Measurements from ENCODE around the gene DNMT1.

DNMT1 gene

DNA sequence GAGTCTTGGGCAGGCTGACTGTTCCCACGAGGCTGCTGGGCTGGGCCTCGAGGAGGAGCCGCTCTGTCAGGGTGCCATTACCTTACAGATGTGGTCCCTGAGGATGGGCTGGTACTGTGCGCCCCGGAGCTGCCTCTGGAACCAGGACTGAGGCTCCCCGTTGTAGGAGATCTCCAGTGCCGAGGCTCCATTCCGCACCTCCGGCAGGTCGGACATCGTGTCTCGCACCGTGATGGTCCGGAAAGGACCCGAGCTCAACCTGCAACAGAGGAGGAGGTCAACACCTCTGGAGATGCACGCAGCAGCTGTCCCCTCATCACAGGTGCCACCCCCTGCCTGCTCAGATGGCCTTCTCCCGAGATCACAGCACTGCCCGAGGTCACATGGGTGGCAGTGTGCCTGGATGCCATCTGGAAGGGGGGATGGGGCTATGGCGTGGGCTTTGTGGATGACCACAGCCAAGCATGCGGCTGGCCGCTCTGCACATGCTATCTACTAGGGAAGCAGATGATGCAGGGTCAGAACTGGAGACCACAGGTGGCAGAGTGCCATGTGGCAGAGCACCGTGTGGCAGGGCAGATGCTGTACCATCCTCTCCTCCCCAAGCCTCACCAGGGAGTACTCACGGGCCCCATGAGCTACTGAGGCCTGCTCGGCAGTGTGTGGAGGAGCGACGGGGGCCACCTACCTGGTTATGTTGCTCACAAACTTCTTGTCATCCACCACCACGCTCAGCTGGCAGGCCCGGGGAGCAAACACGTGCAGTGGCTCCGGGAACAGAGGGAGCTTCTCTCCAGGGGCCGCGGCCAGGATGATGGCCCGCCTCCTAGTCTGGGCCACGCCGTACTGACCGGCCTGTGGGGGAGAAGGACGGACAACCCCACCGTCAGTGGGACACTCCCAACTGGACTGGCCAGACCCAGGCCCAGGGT, 56.7 kb downstream of the DNMT1 start:
- FAIRE-seq, result no peak

DNA sequence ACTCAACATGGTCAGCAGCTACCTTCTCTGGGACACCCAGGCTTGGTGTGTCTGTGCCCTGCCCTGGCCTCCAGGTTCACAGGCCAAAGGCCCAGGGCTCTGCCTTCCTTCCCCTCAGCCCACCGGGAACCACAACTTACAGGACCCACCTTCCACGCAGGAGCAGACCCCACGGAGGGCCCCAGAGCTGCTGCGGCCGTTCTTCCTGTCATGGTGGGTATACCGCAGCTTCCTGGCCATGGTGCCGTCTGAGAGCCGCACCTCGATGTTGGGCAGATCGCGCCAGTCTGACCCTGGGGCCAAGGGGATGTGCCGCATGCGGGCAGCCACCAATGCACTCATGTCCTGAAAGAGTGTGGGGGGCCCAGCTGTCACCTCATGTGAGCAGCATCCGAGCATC, 57.8 kb downstream of the DNMT1 start:
- no peak for FAIRE-seq

DNA sequence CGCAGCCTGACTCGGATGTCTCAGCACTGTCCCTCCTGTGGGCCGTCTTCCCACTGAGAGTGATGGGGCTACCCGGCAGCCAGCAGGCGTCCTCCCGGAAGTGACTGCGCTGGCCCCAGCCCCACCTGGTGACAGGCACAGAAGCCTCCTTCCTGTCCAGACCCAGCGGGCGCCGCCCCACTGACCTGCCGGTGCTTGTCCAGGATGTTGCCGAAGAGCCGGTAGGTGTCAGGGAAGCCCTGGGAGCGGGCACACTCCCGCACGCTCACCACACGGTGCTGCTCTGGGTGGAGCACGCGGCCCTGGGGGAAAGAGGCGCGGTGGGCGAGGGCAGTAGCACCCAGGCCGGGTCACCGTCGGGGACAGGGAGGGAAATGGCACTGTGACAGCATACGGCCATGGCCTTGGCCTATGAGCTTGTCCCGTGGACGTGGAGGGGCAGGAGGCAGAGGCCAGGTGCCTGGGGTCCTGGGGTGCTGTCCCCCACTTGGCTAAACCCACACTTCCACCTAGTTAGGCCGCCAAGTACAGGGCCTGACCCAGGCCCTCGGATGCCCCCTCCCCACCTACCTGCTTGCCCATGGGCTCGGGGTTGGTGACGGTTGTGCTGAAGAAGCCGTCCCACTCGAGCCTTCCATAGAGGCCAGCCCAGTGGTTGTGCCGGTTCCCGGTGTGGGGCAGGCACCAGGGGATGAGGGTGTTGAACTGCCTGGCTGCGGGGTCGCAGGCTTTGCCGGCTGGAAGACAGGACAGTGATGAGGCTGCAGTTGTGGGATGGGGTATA, 59.0 kb downstream of the DNMT1 start:
- no peak for FAIRE-seq

DNA sequence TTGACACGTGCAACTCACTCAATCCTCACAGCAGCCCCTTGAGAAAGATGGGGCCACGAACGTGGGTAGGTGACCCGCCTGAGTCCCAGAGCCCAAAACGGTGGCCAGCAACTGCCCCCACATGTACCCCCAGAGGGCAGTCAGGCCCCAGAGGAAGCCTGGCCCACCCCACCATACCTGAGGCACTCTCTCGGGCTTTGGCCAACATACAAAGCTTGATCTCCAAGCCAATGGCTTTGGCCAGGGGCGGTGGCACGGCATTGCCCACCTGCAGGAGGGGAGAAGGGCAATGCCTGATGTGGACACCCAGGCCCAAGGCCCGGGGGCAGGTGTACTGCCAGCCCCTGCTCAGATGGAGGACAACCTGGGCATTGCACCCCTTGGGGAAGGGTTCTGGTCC, 60.7 kb downstream of the DNMT1 start:
- FAIRE-seq, result no peak

DNA sequence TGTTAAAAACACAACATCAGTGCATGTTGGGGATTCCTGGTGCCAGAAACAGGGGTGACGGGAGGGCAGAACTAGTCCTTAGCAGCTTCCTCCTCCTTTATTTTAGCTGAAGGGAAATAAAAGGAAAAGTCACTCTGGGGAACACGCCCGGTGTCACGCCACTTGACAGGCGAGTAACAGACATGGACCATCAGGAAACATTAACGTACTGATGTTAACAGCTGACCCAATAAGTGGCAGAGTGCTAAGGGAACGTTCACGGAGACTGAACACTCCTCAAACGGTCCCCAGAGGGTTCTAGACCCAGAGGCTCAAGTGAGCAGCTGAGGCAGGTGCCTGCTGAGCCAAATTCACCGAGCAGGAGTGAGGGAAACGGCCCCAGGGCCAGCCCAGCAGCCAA, 61.2 kb downstream of the DNMT1 start:
- no peak for FAIRE-seq

DNA sequence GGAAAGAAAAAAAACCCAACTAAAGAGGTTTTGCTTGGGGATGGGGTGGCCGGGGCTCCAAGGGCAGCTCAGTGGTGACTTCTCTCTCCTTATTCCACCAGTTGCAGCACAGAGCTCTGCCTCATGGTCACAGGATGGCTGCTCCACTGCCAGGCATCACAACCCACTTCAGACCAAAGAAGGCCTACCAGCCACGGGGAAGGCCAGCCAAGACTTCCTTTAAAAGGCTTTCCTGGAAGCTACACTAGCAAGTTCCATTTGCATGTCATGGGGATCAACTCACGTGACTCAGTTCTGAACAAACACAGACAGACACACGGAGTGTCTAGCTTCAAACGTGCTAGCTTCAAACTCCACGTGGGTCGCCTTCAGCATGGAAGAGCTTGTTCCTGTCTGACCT, 61.8 kb downstream of the DNMT1 start:
- FAIRE-seq, result no peak

DNA sequence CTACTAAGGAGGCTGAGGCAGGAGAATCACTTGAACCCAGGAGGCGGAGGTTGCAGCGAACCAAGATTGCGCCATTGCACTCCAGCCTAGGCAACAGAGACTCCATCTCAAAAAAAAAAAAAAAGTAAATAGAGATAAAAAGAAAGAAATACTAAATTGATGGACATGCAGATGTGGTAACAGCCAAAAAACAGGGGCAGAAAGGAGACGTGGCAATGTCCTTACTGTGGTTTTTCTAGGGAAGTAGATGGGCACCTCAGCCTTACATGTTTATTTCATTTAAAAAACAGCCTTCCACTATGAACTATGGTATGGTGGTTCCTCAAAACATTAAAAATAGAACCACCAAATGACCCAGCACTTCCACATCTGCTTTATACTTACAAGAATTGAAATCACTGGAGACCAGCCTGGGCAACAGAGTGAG, 68.5 kb downstream of the DNMT1 start:
- FAIRE-seq, result no peak

DNA sequence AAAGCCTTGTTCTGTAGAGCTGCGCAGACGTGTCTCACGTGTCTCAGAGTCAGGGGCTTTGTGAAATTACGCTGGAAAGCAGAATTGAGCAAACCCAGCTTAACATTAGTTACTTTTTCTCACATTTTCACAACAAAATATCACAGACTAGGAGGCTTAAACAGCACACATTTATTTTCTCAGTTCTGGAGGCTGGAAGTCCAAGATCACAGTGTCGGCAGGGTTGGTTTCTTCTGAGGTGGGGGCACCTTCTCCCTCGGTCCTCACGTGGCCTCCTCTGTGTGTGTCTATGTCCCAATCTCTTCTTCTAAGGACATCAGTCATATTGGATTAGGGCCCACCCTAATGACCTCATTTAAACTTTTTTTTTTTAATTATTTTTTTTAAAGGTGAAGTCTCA, 70.3 kb downstream of the DNMT1 start:
- no peak for FAIRE-seq

DNA sequence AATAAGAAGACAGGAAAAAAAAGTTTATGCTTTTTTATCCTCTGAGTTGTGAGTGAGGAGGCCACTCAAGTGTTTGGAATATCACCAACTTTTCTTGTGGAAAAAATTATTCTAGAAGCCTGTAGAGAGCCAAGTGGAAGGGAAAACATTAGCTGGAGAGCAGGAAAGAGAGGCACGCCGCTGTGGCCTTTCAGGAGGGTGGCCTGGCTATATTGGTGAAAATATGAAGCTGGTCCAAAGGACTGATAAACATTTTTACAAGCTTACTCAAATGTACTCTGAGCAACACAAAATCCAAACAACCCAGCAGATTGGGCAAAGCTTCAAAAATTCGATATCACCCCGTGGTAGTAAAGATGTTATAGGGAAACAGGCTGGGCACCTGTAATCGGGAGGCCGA, 72.7 kb downstream of the DNMT1 start:
- FAIRE-seq, result no peak

DNA sequence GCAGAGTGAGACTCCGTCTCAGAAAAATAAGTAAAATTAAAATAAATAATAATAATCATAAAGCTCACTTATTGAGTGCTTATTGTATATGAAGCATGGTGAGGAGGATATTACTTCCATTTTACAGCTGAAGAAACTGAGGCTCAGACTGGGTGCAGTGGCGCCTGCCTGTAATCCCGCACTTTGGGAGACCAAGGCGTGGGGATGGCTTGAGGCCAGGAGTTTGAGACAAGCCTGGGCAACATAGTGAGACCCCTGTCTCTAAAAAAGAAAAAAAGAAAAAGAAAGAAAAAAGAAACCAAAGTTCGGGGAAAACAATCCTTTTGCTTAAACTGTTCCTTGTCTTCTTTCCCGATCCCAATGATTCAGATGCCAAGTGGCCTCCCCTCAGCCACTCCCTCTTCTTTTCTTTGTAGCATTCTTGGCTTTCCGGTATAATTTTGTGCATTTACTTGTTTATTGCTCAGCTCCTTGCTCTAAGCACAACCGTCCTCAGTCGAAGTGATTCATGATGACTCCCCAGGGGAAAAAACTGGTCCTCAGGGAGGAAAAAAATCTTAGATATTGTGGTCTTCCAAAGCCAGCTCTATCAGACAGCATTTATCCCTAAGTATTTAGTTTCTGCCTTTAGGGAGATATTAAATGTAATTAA, 74.1 kb downstream of the DNMT1 start:
- no peak for FAIRE-seq

DNA sequence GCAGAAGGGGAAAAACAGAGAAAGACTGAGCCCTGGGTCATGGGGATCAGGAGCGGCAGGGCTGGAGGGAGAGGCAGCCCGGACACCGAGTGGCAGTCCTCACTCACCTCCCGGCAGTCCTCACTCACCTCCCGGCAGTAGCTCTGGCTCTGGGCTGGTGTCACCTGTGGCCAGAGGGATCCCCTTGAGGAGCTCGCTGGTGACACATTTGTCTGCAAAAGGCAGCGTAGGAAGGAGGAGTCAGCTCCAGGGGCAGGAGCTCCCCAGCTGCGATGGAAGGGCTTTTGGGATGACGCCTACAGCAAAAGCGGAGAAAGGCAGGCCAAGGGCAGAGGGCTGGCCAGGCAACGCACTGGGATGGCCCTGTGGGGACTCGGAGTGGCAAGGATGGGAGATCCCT, 75.8 kb downstream of the DNMT1 start:
- no peak for FAIRE-seq

DNA sequence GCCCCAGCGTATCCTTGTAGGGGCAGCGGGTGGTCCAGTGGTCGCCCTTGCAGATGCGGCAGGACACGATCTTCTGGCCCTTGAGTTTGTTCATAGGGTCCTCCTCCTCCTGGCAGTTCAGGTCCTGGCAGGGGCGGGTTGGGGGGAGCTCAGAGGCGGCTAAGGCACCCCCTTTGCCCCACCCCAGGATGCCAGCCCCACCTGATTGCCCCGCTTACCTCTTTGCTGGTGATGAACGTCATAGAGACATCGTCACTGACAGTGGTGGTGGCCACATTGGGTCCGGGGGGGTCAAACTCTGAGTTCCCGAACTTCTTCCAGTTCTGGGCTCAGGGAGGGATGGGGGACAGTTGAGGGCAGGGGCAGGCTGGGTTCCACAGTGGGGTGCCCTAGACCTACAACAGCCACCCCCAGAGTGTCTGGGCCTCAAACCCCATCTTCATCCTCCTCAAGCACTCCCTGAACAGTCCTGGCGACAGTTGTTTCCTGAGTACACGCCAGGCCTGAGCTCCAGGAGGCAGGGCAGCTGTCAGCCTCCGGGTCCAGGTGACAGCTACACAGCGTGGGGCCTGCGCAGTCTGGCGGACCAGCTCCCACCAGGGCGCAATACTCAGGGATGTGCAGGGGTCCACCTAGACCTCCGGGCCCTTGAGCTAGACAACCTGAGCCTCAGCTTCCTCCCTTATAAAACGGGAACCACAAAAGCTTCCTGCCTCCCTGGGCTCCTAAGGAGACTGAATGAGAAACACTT, 77.7 kb downstream of the DNMT1 start:
- FAIRE-seq, result no peak

DNA sequence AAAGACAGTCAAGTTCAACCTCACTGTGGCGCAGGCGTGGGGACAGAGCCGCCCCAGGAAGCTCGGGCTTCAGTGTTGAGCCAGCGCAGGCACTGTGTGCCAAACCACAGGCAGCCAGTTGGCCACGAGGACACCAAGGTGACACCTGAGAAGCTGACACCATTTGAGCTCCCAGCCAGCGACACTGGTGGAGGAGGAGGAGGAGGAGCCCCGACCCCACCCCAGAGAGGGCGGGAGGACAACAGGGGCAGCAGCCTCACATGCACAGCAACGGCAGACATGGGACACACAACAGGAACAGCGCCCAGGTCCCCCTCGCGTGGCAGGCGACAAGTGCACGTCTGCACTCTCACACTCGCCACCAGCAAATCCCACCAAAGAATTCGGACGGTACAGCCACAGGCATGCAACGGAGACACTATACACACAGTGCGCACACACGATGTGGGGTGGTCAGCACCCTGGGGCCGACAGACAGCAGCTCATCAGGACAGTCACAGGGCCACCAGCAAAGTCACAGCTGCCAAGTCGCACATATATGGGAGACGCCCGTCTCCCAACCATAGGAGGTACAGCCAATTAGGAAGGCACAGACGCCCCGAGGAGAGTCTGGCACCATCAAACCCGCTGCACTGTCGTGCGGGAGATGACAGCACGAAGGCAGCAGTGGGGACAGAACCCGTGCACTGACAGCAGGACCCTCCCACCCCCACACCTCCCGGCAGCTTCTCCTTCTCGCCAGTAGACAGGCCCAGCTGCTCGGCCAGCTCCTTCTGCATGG, 78.5 kb downstream of the DNMT1 start:
- FAIRE-seq, result no peak

DNA sequence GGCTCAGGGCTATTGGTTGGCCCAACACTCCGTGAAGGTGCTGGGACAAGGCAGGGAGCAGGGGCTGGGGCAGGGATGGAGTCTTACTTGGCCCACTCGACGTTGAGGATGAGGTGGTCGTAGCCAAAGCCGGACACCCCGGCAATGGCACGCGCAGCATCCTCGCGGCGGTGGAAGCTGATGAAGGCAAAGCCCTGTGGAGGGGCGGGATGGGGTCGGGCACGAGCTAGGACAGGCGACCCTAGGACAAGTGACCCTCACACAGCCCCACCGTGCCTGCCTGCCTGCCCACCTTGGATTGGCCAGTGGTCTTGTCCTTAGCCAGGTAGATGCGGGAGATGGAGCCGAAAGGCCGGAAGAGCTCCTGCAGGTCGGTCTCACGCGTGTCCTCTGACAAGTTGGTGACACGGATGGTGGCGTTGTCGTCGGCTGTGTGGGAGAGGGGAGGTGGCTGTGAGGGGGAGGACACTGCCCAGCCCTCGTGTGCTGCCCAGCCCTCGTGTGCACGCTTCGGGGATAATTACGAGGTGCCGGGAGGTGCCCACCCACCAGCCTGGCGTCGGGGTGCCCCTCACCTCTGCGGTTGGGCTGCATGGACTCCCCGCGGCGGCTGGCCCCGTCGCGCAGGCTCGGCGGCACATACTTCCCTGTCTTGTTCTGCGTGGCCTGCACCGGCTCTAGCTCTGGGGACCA, 79.2 kb downstream of the DNMT1 start:
- FAIRE-seq, result no peak

DNA sequence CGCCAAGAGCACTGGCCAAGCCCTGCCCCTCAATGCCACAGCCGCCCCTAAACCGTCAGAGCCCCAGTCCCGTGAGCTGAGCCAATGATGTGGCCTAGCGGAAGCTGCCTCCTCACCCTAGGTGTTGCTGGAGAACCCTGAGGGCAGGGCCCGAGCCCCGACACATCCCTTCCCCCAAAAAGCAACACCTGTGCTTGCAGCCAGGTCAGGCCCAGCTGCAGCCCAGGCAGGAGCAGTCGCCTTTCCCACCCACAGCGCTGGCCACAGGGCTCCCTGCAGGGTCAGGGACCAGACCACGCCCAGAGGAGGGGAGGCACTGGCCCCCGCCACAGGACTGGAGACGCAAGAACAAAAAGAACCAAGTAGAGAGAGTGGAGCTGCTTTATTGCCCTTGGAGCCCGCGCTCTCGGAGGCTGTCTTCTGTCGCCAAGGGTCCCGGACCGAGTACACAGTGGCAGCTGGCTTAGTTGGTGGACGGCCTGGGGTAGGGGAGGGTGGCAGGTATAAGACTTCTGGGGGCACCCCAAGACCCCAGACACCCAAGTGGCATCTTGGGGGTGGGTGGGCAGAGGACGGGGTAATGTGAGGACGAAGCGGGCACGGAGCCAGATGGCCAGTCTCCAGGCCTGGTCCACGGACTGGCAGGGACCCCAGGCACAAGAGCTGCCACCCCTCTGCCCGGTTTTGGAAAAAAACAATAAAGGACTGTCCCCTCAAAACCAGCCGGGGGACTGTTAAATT, 79.9 kb downstream of the DNMT1 start:
- no peak for FAIRE-seq

DNA sequence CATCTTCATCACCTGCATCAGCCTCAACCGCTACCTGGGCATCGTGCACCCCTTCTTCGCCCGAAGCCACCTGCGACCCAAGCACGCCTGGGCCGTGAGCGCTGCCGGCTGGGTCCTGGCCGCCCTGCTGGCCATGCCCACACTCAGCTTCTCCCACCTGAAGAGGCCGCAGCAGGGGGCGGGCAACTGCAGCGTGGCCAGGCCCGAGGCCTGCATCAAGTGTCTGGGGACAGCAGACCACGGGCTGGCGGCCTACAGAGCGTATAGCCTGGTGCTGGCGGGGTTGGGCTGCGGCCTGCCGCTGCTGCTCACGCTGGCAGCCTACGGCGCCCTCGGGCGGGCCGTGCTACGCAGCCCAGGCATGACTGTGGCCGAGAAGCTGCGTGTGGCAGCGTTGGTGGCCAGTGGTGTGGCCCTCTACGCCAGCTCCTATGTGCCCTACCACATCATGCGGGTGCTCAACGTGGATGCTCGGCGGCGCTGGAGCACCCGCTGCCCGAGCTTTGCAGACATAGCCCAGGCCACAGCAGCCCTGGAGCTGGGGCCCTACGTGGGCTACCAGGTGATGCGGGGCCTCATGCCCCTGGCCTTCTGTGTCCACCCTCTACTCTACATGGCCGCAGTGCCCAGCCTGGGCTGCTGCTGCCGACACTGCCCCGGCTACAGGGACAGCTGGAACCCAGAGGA, 80.6 kb downstream of the DNMT1 start:
- FAIRE-seq, result no peak

DNA sequence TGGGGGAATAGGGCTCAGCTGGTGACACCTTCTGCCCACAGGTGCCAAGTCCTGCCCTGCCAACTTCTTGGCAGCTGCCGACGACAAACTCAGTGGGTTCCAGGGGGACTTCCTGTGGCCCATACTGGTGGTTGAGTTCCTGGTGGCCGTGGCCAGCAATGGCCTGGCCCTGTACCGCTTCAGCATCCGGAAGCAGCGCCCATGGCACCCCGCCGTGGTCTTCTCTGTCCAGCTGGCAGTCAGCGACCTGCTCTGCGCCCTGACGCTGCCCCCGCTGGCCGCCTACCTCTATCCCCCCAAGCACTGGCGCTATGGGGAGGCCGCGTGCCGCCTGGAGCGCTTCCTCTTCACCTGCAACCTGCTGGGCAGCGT, 81.2 kb downstream of the DNMT1 start:
- no peak for FAIRE-seq

DNA sequence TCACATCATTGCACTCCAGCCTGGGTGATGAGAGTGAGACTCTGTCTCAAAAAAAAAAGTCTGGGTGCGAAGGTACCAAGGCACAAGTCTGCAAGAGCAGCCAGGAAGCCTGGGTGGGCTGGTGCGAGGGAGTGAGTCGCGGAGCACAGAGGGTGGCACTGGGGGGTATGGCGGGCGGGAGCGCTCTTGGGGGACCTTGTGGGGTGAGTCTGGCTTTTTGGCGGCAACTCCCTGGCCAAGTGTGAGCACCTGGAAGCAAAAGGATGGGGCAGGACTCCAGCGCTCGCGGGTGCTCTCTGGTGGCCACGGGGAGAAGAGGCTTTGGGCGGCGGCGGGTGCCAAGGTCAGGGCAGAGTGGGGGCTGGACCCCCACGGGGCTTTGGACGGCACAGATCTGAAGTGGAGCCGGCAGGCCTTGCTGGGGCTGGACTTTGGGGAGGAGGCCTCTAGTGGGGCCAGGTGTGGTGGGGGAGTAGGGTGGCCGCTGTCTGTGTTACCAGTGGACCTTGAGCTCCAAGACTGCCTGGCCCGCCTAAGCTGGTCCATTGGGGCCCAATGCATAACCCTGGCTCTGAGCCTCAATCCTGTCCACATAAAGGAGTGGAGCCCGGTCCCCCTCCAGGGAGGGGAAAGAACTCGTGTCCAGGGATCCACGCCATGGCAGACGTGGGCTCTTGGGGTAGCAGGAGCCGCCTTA, 81.7 kb downstream of the DNMT1 start:
- no peak for FAIRE-seq

DNA sequence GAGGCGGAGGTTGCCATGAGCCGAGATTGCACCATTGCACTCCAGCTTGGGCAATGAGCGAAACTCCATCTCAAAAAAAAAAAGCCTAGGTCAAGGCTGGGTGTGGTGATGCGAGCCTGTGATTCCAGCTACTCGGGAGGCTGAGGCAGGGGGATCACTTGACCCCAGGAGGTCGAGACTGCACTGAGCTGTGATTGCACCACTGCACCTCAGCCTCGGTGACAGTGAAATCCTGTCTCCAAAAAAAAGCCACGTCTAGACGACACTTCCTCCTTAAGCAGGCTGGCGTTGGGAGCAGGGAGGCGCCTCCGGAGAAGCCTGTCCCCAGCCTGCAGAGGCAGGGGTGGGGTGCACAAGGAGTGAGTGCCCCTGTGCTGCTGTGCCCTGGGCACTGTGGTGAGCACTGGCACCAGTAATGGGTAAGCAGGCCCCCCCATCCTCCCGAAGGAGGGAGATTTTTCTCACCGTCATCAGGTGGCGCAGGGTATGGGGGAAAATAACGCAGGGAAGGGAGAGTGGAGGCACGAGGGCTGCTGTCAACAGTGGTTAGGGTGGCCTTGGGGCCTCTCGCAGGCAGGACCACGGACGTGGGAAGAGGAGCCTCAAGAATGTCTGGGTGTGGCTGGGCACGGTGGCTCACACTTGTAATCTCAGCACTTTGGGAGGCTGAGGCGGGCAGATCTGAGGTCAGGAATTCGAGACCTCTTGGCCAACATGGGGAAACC, 82.6 kb downstream of the DNMT1 start:
- FAIRE-seq, result no peak
